NCI-H1694 treated with DMSO at 0.1 percent for 48 hours (cell line): ENCODE results near the gene PCID2.

Experiments
- DNase-seq: peaks from one replicate; lab custom pipeline; 2025; lab: John Stamatoyannopoulos, UW

PCID2 gene

GRCh38 chr13:113149711-113150549 lies 58.5 kb downstream of the PCID2 start:
- no peak for DNase-seq

- no peak for DNase-seq
Measured at GRCh38 chr13:113148940-113149503, 59.4 kb downstream of the PCID2 start.

- no peak for DNase-seq
Measured at GRCh38 chr13:113148407-113148806, 60.1 kb downstream of the PCID2 start.

GRCh38 chr13:113147206-113147605 lies 61.3 kb downstream of the PCID2 start:
- no peak for DNase-seq

GRCh38 chr13:113146750-113147149 lies 61.7 kb downstream of the PCID2 start:
- no peak for DNase-seq

GRCh38 chr13:113145911-113146598 lies 62.4 kb downstream of the PCID2 start:
- DNase-seq, result no peak

- DNase-seq, result no peak
Measured at GRCh38 chr13:113145496-113145895, 63.0 kb downstream of the PCID2 start.

- DNase-seq, result no peak
Measured at GRCh38 chr13:113144255-113144629, 64.2 kb downstream of the PCID2 start.

GRCh38 chr13:113143466-113144254 lies 64.8 kb downstream of the PCID2 start:
- DNase-seq, result no peak

- no peak for DNase-seq
Measured at GRCh38 chr13:113142876-113143275, 65.6 kb downstream of the PCID2 start.

- DNase-seq, result no peak
Measured at GRCh38 chr13:113141601-113141970, 66.9 kb downstream of the PCID2 start.

GRCh38 chr13:113140677-113141600 lies 67.5 kb downstream of the PCID2 start:
- DNase-seq, result no peak

GRCh38 chr13:113139577-113139976 lies 68.9 kb downstream of the PCID2 start:
- DNase-seq, result no peak

GRCh38 chr13:113138792-113139551 lies 69.5 kb downstream of the PCID2 start:
- no peak for DNase-seq

- no peak for DNase-seq
Measured at GRCh38 chr13:113137691-113138298, 70.7 kb downstream of the PCID2 start.

- no peak for DNase-seq
Measured at GRCh38 chr13:113135281-113135760, 73.1 kb downstream of the PCID2 start.

- DNase-seq, result no peak
Measured at GRCh38 chr13:113129921-113130750, 78.3 kb downstream of the PCID2 start.

GRCh38 chr13:113129480-113129879 lies 79.0 kb downstream of the PCID2 start:
- no peak for DNase-seq
